GM19025 (cell line): ENCODE measurements around the gene HOMER2.
"Not testable (repeated sequence)": the region's sequence is repeated elsewhere in the genome, so short reads cannot be mapped to it uniquely, and the experiment has no call there.

Experiments
- ATAC-seq: cut with Tn5 transposase; IDR thresholded peaks from one replicate; pipeline ENCODE4 v1.9.1; 2021; ENCODE audit warnings: mild to moderate bottlenecking, low read depth, moderate library complexity; ENCODE audit not compliant: unreplicated experiment

Gene HOMER2

DNA sequence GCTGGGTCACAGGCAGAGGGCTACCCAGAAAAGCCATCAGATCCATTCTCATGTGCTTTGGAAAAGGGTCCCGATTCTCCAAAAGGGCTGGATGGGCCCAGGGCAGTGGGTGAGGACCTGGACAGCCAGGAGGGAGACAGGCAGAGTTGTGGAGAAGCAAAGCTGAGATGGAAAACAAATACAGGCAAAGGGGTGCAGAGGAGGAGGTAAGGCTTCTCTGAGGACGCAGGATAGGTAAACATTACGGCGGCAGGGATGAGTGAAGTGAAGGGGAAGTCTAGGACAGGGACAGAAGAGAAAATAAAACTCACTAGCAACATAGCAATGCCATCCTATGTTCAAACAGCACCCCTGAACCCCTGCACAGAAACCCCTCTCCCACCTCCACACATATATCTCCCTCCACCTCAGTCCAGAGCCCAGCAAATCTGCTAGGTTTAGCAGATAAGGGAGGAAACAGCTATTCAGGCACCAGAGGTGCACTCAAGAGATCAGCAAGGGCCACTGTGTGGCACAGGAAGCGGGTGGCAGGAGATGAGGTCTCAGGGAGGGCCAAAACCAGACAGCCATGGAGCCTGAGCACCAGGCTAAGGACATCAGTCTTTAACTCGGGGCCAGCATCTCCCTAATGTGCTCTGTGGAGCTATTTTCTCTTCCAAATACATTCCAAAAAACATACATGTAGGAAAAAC lies 51.3 kb downstream of the HOMER2 start:
- no peak for ATAC-seq

DNA sequence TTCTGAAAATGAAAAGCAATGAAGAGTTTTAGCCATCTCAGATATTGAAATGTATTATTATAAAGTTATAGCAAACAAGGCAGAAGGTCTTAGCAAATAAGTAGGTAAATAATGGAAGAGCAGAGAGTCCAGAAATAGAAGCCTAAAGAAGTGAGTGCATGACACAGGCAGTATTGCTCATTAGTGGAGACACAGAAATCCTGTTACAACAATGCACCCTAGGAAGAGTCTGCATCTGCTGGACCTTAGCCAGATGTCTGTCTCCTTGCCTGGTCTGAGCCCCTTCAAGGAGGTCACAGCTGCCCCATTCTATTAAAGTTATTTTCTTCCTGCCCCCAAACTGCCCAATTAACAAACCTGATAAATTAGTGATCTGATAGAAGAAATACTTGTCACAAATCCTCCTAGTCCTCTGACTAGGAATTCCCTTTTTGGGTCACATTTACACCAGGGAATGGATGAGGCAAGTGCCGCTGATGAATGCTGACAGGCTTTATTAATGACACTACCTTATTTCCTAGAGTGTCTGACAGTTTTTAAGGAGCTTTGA lies 51.9 kb downstream of the HOMER2 start:
- no peak for ATAC-seq

GRCh38 chr15:82898961-82899360 lies 53.6 kb downstream of the HOMER2 start:
- ATAC-seq, result no peak

DNA sequence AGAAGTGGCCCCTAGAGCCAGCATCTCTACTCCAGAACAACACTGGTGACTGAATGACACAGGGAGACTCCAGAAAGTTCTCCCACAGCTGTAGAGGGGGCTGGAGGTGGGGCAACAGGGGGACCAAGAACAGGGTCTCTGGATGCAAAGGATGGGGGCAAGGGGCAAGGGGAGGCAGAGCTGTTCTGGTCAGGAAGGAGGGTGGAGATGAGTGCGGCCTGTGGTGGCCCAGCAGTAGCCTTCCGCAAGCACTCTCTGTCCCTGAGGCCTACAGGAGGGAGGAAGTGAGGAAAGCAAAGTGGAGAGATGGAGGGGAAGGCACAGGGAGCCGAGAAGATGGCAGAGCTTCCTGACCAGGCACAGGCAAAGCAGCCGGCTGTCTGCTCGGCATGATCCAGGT lies 56.5 kb downstream of the HOMER2 start:
- ATAC-seq, result no peak

GRCh38 chr15:82894971-82895520 lies 57.5 kb downstream of the HOMER2 start:
- no peak for ATAC-seq

DNA sequence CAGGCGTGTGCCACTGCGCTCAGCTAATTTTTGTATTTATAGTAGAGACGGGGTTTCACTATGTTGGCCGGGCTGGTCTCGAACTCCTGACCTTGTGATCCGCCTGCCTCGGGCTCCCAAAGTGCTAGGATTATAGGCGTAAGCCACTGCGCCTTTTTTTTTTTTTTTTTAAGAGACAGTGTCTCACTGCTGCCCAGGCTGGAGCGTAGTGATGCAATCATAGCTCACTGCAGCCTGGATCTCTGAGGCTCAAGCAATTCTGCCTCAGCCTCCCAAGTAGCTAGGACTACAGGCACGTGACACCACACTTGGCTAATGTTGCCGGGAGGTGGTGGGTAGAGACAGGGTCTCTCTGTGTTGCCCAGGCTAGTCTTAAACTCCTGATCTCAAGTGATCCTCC lies 59.0 kb downstream of the HOMER2 start:
- ATAC-seq, result not testable (repeated sequence)

GRCh38 chr15:82892573-82892972 lies 59.9 kb downstream of the HOMER2 start:
- no peak for ATAC-seq

GRCh38 chr15:82890995-82891390 lies 61.5 kb downstream of the HOMER2 start:
- ATAC-seq, result no peak

DNA sequence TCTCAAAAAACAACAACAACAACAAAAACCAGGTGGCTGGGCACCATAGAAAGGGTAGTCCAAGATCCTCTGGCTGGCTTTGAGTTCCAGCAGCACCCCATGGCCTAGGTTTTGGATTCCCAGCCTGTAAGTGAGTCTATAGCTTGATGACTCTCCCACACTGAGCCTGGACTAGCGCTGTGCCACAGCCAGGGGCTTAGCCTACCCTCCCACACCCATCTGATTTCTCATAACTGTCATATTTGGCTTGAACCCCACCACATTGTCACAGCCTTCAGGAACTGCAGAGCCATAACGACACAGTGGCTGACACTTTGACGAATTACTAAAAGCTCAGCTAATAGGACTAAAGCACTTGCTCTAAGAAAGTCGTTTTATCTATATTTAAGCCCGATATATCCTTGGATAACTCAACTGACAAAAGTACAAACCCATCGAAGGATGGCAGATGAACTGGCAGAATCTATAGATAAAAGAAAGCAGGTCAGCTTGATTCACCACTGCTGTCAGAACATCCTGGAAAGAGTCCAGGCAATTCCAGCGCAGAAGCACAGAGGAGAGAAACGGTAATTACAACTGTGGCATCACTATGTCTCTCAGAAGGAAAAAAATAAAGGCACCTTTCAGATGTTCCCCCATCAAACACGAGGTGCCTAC lies 62.1 kb downstream of the HOMER2 start:
- ATAC-seq, result no peak

- no peak for ATAC-seq
Observed at GRCh38 chr15:82882273-82882928, 70.1 kb downstream of the HOMER2 start.

DNA sequence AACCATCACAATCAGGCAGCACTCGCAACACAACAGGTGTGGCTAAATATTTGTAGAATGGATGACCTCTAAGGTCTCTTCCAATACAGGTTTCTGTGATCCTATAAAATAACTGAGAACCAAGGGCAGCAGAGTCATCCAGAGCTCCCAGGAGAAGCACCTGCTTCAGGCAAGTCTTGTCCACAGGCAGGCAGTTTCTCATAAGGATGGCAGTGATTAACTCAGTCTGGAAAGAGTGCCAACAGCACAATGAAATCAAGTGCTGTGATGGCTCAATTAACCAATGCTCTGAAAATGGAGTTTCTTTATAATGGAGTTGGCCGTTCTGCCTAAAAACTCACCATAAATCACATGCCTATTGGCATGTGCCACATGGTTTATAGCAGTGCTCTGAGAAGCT lies 70.8 kb downstream of the HOMER2 start:
- ATAC-seq, result no peak

GRCh38 chr15:82880704-82881103 lies 71.8 kb downstream of the HOMER2 start:
- no peak for ATAC-seq

- no peak for ATAC-seq
Observed at GRCh38 chr15:82878325-82878724, 74.2 kb downstream of the HOMER2 start.

DNA sequence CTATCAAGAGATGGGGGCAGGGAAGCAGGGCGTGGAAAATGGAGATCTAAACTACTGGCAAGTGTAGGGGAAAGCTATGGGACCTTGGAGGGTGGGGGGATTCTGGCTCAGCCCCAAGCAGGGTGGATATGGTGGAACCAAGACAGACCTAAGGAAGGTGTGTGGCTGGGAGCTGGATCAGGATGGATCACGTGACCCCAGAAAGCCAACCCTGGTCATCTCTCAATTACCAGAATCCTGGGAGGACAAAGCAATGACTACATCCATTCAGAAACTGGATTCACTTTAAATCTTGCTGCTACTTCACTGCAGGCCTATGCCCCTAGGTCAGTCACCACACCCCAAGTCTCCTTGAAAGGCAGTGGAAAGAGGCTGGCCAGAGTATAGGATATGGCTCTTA lies 74.7 kb downstream of the HOMER2 start:
- ATAC-seq, result no peak

GRCh38 chr15:82875411-82876003 lies 77.0 kb downstream of the HOMER2 start:
- ATAC-seq, result no peak

DNA sequence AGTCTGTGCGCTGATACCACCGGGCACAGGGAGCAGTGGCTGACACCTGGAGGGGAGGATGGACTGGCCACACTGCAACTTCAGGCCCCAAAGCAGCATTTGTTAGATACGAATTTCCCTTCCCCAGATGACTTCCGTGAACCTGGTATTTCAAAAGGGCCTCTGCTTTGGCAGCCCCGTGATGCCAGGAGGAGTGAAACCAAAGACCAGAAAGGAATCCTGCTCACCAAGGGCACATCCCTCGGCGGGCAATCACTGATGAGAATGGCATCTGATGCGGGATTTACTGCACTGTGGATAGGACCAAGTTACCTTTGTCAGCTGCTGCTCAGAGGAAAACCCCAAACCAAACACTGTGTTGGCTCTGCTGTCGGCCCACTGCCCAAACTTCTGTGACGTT lies 77.6 kb downstream of the HOMER2 start:
- ATAC-seq, result no peak

DNA sequence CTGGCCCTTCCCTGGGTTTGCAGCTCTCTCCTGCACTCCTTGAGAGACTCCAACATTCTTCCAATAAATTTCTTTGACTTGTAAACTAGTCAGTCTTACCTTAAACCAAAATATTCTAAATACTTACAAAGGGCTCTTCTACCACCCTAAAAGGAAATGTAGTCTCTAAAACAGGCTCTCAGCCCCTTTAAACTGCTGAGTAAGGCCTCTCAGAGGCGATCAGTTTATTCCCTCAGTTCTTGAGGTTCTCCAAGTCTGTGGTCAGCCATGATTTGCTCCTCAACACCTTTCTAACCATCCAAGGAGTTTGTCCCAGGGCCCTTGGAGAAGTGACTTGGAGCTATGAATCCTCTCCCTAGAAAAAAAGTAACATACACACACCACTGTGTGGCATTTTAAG lies 78.3 kb downstream of the HOMER2 start:
- ATAC-seq, result no peak

GRCh38 chr15:82873000-82873680 lies 79.4 kb downstream of the HOMER2 start:
- ATAC-seq, result no peak

GRCh38 chr15:82871832-82872484 lies 80.6 kb downstream of the HOMER2 start:
- ATAC-seq, result no peak

GRCh38 chr15:82871358-82871757 lies 81.2 kb downstream of the HOMER2 start:
- ATAC-seq, result no peak
